ENCODE data around the gene TNS4. TPM values are rescaled to one million over a fixed set of nuclear protein-coding genes. Genes with fewer than 3 reads are reported as not detected.

The TNS4 gene
- total RNA-seq, 1 donor from 2014 or later = not detected

- Histone ChIP-seq H3K9me3 (ENCODE audit: low read depth) (no peaks in the 10 kb centered on the region), H3K27ac (no peak overlapping the region), H3K27me3 (no peaks in the 10 kb centered on the region), H3K79me2 (ENCODE audit: low read depth) (no peaks in the 10 kb centered on the region), H3K4me1 (peaks cover 16% of the 10 kb centered on the region), H3K4me2 (no peak overlapping the region), H3F3A (ENCODE audit: low read depth) (no peaks in the 10 kb centered on the region), H3K4me3 (no peak overlapping the region), H3K9ac (no peak overlapping the region), H3K36me3 (no peaks in the 10 kb centered on the region), H4K20me1 (ENCODE audit: low read depth) (no peaks in the 10 kb centered on the region), H2AFZ (replicated peaks) (no peak overlapping the region)
- DNase-seq (ENCODE audit: low spot score) = no peak
- no peak overlapping the region for H3K27ac Mint-ChIP-seq
- H3K36me3 Mint-ChIP-seq = peaks cover 5% of the 10 kb centered on the region
- H3K4me1 Mint-ChIP-seq = peaks cover 46% of the 10 kb centered on the region
- TF ChIP-seq EZH2 (IDR thresholded peaks at IDR 0.05) (no peak), CTCF (IDR thresholded peaks at IDR 0.05) (no peak), EZH2phosphoT487 (IDR thresholded peaks at IDR 0.05) (no peak)
- peaks cover 3% of the 10 kb centered on the region for H3K27me3 Mint-ChIP-seq (ENCODE audit: insufficient read depth, low read depth)
- no peaks in the 10 kb centered on the region for H3K9me3 Mint-ChIP-seq
- H3K4me3 Mint-ChIP-seq = no peak overlapping the region
Observed at GRCh38 chr17:40460968-40461731, 40.3 kb downstream of the TNS4 start.

GRCh38 chr17:40460604-40460967 lies 40.8 kb downstream of the TNS4 start:
- peaks cover 5% of the 10 kb centered on the region for H3K27me3 Mint-ChIP-seq (ENCODE audit: insufficient read depth, low read depth)
- Histone ChIP-seq H3K79me2 (ENCODE audit: low read depth) (no peaks in the 10 kb centered on the region), H3K4me1 (peaks cover 16% of the 10 kb centered on the region), H3K4me3 (no peak overlapping the region), H3K9me3 (ENCODE audit: low read depth) (no peaks in the 10 kb centered on the region), H3K36me3 (no peaks in the 10 kb centered on the region), H3K9ac (no peak overlapping the region), H3F3A (ENCODE audit: low read depth) (no peaks in the 10 kb centered on the region), H3K4me2 (no peak overlapping the region), H2AFZ (replicated peaks) (no peak overlapping the region), H4K20me1 (ENCODE audit: low read depth) (no peaks in the 10 kb centered on the region), H3K27ac (no peak overlapping the region), H3K27me3 (no peaks in the 10 kb centered on the region)
- no peak for DNase-seq (ENCODE audit: low spot score)
- H3K9me3 Mint-ChIP-seq = no peaks in the 10 kb centered on the region
- peaks cover 9% of the 10 kb centered on the region for H3K36me3 Mint-ChIP-seq
- peaks cover 46% of the 10 kb centered on the region for H3K4me1 Mint-ChIP-seq
- no peak overlapping the region for H3K27ac Mint-ChIP-seq
- H3K4me3 Mint-ChIP-seq = no peak overlapping the region
- TF ChIP-seq EZH2 (IDR thresholded peaks at IDR 0.05) (no peak), CTCF (IDR thresholded peaks at IDR 0.05) (no peak), EZH2phosphoT487 (IDR thresholded peaks at IDR 0.05) (no peak)

GRCh38 chr17:40459636-40460603 lies 41.5 kb downstream of the TNS4 start:
- H3K4me3 ChIP-seq = no peak overlapping the region
- no peaks in the 10 kb centered on the region for H3K36me3 ChIP-seq
- no peaks in the 10 kb centered on the region for H3K79me2 ChIP-seq (ENCODE audit: low read depth)
- no peak overlapping the region for H2AFZ ChIP-seq (replicated peaks)
- no peaks in the 10 kb centered on the region for H3K9me3 Mint-ChIP-seq
- peaks cover 10% of the 10 kb centered on the region for H3K36me3 Mint-ChIP-seq
- H3K4me1 Mint-ChIP-seq = peaks cover 46% of the 10 kb centered on the region
- peaks cover 5% of the 10 kb centered on the region for H3K27me3 Mint-ChIP-seq (ENCODE audit: insufficient read depth, low read depth)
- H3K27ac Mint-ChIP-seq = no peak overlapping the region
- no peaks in the 10 kb centered on the region for H3K27me3 ChIP-seq
- TF ChIP-seq EZH2 (IDR thresholded peaks at IDR 0.05) = no peak
- peaks cover 16% of the 10 kb centered on the region for H3K4me1 ChIP-seq
- H3K4me2 ChIP-seq = no peak overlapping the region
- H3F3A ChIP-seq (ENCODE audit: low read depth) = no peaks in the 10 kb centered on the region
- no peak overlapping the region for H3K27ac ChIP-seq
- H3K9me3 ChIP-seq (ENCODE audit: low read depth) = no peaks in the 10 kb centered on the region
- no peak for DNase-seq (ENCODE audit: low spot score)
- no peak overlapping the region for H3K4me3 Mint-ChIP-seq
- no peaks in the 10 kb centered on the region for H4K20me1 ChIP-seq (ENCODE audit: low read depth)
- H3K9ac ChIP-seq = no peak overlapping the region
